Spinal cord (tissue), 10 donors: Measurements from ENCODE around the gene SLC12A5. TPM values are rescaled to one million over a fixed set of nuclear protein-coding genes. Genes with fewer than 3 reads are reported as not detected.

Source experiments
- DNase-seq, 6 donors: peaks; one replicate each; pipeline versions ENCODE4 v3.0.0 to v3.0.0-alpha.2; 2013 to 2015; ENCODE audit warnings: low spot score in 6 of 6, low read depth in 4 of 6
- H3K27ac ChIP-seq: one replicate; pipeline ENCODE4 v1.5.1; 2013; ENCODE audit warnings: low read depth, low read length, control low read depth
- H3K27me3 ChIP-seq: one replicate; pipeline ENCODE4 v1.6.1; 2013; ENCODE audit warnings: low read length; ENCODE audit not compliant: control insufficient read depth, insufficient read depth
- H3K36me3 ChIP-seq: one replicate; pipeline ENCODE4 v1.6.1; 2013; ENCODE audit warnings: low read length; ENCODE audit not compliant: control insufficient read depth, insufficient read depth
- H3K4me1 ChIP-seq: one replicate; pipeline ENCODE4 v1.6.1; 2013; ENCODE audit warnings: low read length; ENCODE audit not compliant: control insufficient read depth, insufficient read depth
- H3K4me3 ChIP-seq: one replicate; pipeline ENCODE4 v1.5.1; 2013; ENCODE audit warnings: low read depth, low read length, control low read depth
- H3K9me3 ChIP-seq: one replicate; pipeline ENCODE4 v1.6.1; 2013; ENCODE audit warnings: low read length; ENCODE audit not compliant: control insufficient read depth, insufficient read depth
- WGBS: methylation state at CpG from one replicate; pipeline ENCODE4 v1.1.5; 2013; ENCODE audit warnings: missing lambda C conversion rate; ENCODE audit not compliant: insufficient coverage; 5-methylcytosine and 5-hydroxymethylcytosine counted together
- polyA plus RNA-seq, 2 donors: library from polyadenylated mRNA; unstranded; fragments of 120-200 nt; gene quantifications; one replicate each; pipeline ENCODE4 v1.2.1, GENCODE V29; 2013; ENCODE audit not compliant: insufficient read length in 2 of 2
- total RNA-seq, 2 donors: library from RNA; depleted of rRNA in 1 of 2; stranded (reverse); fragments of 120-200 nt in 1 of 2; fragments of >200 nt in 1 of 2; gene quantifications; one replicate each; pipeline versions ENCODE4 v1.2.3 to v1.2.4, GENCODE V29; 2013 to 2014
- donor health status: healthy.

The SLC12A5 gene
- total and polyA plus RNA-seq, 4 donors, result 26.2 to 191 (median 130) TPM

DNA sequence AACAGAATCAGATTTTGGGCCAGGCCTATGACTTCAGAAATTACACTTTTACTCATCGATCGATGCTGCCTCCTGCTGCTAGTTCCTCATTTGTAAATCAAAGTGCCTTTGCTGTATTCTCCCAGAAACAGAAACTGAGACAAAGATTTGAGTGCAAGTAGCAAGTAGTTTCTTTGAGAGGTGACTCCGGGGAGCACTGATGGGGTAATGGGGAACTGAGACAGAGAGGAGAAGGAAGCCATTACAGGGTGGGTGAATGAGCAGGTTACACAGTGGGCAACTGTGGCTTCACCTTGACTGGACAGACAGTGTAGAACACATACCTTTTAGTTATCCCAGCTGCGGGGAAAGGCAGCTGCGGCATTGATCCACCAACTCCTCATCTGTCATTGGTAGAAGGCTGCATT, 79.4 kb downstream of the SLC12A5 start:
- no peak for DNase-seq
- WGBS, result 83% methylated on average over 3 of the region's 5 CpGs
- no peaks in the 10 kb centered on the region for H3K36me3 ChIP-seq
- no peak overlapping the region for H3K27ac ChIP-seq
- peaks cover 11% of the 10 kb centered on the region for H3K27me3 ChIP-seq
- no peaks in the 10 kb centered on the region for H3K4me1 ChIP-seq
- no peaks in the 10 kb centered on the region for H3K9me3 ChIP-seq
- H3K4me3 ChIP-seq, result no peak overlapping the region

DNA sequence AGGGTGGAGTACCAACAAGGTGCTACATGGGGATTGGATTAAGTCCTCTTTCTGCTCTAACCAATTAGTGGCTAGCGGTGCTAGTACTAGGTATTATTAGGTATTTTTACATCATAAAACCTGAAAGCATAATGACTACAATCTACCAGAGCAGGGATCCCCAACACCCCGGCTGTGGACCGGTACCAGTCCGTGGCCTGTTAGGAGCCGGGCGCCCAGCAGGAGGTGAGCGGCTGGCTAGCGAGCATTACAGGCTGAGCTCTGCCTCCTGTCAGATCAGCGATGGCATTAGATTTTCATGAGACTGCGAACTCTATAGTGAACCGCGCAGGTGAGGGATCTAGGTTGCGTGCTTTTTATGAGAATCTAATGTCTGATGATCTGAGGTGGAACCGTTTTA, 80.0 kb downstream of the SLC12A5 start:
- 75% methylated on average over 7 of the region's 14 CpGs for WGBS
- Histone ChIP-seq H3K27ac (no peak overlapping the region), H3K4me3 (no peak overlapping the region), H3K36me3 (no peaks in the 10 kb centered on the region), H3K27me3 (peaks cover 13% of the 10 kb centered on the region), H3K9me3 (no peaks in the 10 kb centered on the region), H3K4me1 (no peaks in the 10 kb centered on the region)
- DNase-seq, result no peak

Other genes with a start within 250 kb of the SLC12A5 start
- 1 to 10 TPM in 1 of 2 donors, under 1 TPM in 1; 0.59 to 2.8 TPM for gene WFDC3, start 237.3 kb upstream of the SLC12A5 start, total RNA-seq
- 1 to 10 TPM; 2.5 to 3.0 TPM for gene WFDC3, start 237.3 kb upstream of the SLC12A5 start, polyA plus RNA-seq
- 10 to 100 TPM; 15.3 to 20.3 TPM for gene DNTTIP1, start 237.3 kb upstream of the SLC12A5 start, total RNA-seq
- 10 to 100 TPM; 38.9 to 40.5 TPM for gene DNTTIP1, start 237.3 kb upstream of the SLC12A5 start, polyA plus RNA-seq
- 10 to 100 TPM in 1 of 2 donors, 1 to 10 TPM in 1; 7.1 to 31.7 TPM for gene UBE2C, start 216.6 kb upstream of the SLC12A5 start, total RNA-seq
- gene UBE2C, start 216.6 kb upstream of the SLC12A5 start, polyA plus RNA-seq, result 10 to 100 TPM; 27.0 to 36.0 TPM
- 1 to 10 TPM; 1.1 to 2.4 TPM for gene TNNC2, start 201.9 kb upstream of the SLC12A5 start, total RNA-seq
- gene TNNC2, start 201.9 kb upstream of the SLC12A5 start, polyA plus RNA-seq, result 1 to 10 TPM; 3.2 to 8.8 TPM
- 10 to 100 TPM; 23.8 to 40.4 TPM for gene SNX21, start 195.4 kb upstream of the SLC12A5 start, total RNA-seq
- gene SNX21, start 195.4 kb upstream of the SLC12A5 start, polyA plus RNA-seq, result 10 to 100 TPM; 35.8 to 40.7 TPM
- gene ACOT8, start 171.8 kb upstream of the SLC12A5 start, total RNA-seq, result 10 to 100 TPM; 27.8 to 37.9 TPM
- gene ACOT8, start 171.8 kb upstream of the SLC12A5 start, polyA plus RNA-seq, result 10 to 100 TPM; 38.7 to 46.3 TPM
- gene ZSWIM3, start 171.6 kb upstream of the SLC12A5 start, total RNA-seq, result 1 to 10 TPM; 8.8 to 9.3 TPM
- 1 to 10 TPM; 6.1 to 7.2 TPM for gene ZSWIM3, start 171.6 kb upstream of the SLC12A5 start, polyA plus RNA-seq
- 10 to 100 TPM in 1 of 2 donors, 1 to 10 TPM in 1; 5.5 to 12.0 TPM for gene ZSWIM1, start 148.0 kb upstream of the SLC12A5 start, total RNA-seq
- gene ZSWIM1, start 148.0 kb upstream of the SLC12A5 start, polyA plus RNA-seq, result 10 to 100 TPM; 15.9 to 18.3 TPM
- 1 to 10 TPM; 1.3 to 3.0 TPM for gene SPATA25, start 141.6 kb upstream of the SLC12A5 start, total RNA-seq
- gene SPATA25, start 141.6 kb upstream of the SLC12A5 start, polyA plus RNA-seq, result 1 to 10 TPM; 2.6 to 5.6 TPM
- 1 to 10 TPM; 2.4 to 6.3 TPM for gene NEURL2, start 138.0 kb upstream of the SLC12A5 start, total RNA-seq
- 1 to 10 TPM; 3.6 to 7.0 TPM for gene NEURL2, start 138.0 kb upstream of the SLC12A5 start, polyA plus RNA-seq
- 10 to 100 TPM; 29.4 to 58.4 TPM for gene CTSA, start 137.9 kb upstream of the SLC12A5 start, total RNA-seq
- gene CTSA, start 137.9 kb upstream of the SLC12A5 start, polyA plus RNA-seq, result 100 to 1,000 TPM in 1 of 2 donors, 10 to 100 TPM in 1; 75.7 to 102 TPM
- gene PLTP, start 117.1 kb upstream of the SLC12A5 start, total RNA-seq, result 100 to 1,000 TPM in 1 of 2 donors, 10 to 100 TPM in 1; 73.7 to 471 TPM
- gene PLTP, start 117.1 kb upstream of the SLC12A5 start, polyA plus RNA-seq, result 100 to 1,000 TPM; 222 to 234 TPM
- gene PCIF1, start 94.5 kb upstream of the SLC12A5 start, total RNA-seq, result 10 to 100 TPM; 13.0 to 15.9 TPM
- gene PCIF1, start 94.5 kb upstream of the SLC12A5 start, polyA plus RNA-seq, result 10 to 100 TPM; 46.0 to 49.9 TPM
- gene ZNF335, start 57.0 kb upstream of the SLC12A5 start, total RNA-seq, result 10 to 100 TPM in 1 of 2 donors, 1 to 10 TPM in 1; 9.9 to 12.9 TPM
- gene ZNF335, start 57.0 kb upstream of the SLC12A5 start, polyA plus RNA-seq, result 10 to 100 TPM; 18.3 to 21.6 TPM
- 1 to 10 TPM in 1 of 2 donors, under 1 TPM in 1; 0.88 to 6.2 TPM for gene MMP9, start 20.3 kb upstream of the SLC12A5 start, total RNA-seq
- under 1 TPM; 0.11 to 0.41 TPM for gene MMP9, start 20.3 kb upstream of the SLC12A5 start, polyA plus RNA-seq
- gene NCOA5, start 60.7 kb downstream of the SLC12A5 start, total RNA-seq, result 10 to 100 TPM; 12.3 to 30.1 TPM
- gene NCOA5, start 60.7 kb downstream of the SLC12A5 start, polyA plus RNA-seq, result 10 to 100 TPM; 49.9 to 50.7 TPM
- 1 to 10 TPM; 1.6 to 6.3 TPM for gene CD40, start 89.1 kb downstream of the SLC12A5 start, total RNA-seq
- gene CD40, start 89.1 kb downstream of the SLC12A5 start, polyA plus RNA-seq, result 1 to 10 TPM; 4.8 to 6.5 TPM